Measurements from ENCODE around the gene OR6M1.

DNA sequence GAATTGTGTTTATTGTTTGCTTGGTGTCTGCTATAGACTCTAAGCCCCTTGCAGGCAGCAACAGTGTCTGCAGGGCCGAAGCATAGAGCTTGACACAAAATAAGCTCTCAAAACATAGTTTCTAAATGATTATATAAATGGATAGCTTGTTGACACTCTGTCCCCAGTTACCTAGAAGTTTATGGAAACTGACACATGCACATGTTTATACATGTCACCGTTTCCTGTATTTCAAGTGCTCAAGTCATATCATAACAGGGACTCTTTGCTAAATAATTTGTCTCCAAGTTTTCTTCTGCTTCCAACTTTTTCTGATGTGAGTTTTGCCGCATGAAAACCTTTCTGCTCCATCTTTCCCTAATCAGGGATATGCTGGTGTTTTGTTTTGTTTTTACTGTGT, 48.2 kb downstream of the OR6M1 start:
- no peak for TF ChIP-seq CTCF (IDR thresholded peaks at IDR 0.05)
- TF ChIP-seq POLR2A (IDR thresholded peaks at IDR 0.05), result no peak

All from prostate gland (tissue), 2 donors.